GM21528 (cell line): ENCODE data around the gene KRTAP10-2.
"Not testable (repeated sequence)": the region's sequence is repeated elsewhere in the genome, so short reads cannot be mapped to it uniquely, and the experiment has no call there.

Experiments used
- ATAC-seq: cut with Tn5 transposase; IDR thresholded peaks from one replicate; pipeline ENCODE4 v1.9.1; 2021; ENCODE audit warnings: mild to moderate bottlenecking, moderate library complexity; ENCODE audit not compliant: unreplicated experiment, low FRiP score

The KRTAP10-2 gene

DNA sequence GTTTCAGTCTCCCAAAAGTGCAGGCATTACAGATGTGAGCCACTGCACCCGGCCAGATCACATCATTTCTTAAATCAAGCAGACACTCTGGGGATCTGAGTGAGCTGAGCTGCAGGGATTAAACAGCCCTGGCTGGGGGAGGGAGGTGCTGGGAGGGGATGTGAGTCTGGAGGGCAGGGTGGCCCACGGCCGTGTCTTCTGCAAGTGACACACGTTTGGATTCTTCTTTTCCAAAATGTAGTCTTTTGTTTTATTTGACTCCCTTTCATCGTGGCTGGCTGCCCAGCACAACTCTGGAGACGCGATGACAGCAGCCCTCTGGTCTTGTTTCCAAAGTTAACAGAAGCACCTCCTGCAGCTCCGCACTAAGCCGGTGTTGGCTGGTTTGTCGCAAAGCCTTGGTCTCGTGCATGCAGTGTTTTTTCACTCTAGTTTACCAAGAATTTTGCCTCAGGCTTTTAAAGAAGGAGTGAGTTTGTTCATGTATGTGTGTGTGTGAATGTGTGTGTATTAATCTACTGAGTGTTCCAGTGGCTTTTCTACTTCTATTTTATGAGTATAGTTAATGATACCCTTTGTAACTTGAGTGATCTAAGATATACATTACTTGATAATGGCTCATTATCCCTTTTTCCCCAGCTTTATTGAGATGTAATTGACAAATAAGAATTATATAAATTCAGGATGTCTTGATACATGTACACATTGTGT lies 31.9 kb upstream of the KRTAP10-2 start:
- ATAC-seq: no peak

DNA sequence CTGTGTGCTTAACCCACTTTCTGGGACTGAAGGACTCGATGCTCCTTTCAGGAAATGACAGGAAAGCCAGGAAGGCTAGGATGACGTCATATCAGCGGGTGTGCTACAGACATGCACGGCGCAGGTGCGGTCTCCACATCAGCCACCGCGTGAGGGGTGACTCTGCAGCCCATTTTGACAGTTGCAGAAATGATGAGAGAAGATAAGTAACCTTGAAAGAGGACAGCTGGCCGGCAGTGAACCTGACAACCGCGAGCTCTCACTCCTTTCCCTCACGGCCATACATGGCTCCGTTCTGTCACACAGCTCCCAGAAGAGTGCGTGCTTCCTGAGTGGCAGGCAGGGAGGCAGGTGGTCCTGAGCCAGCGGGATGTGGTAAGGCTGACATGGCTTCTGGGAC lies 30.8 kb upstream of the KRTAP10-2 start:
- no peak for ATAC-seq

DNA sequence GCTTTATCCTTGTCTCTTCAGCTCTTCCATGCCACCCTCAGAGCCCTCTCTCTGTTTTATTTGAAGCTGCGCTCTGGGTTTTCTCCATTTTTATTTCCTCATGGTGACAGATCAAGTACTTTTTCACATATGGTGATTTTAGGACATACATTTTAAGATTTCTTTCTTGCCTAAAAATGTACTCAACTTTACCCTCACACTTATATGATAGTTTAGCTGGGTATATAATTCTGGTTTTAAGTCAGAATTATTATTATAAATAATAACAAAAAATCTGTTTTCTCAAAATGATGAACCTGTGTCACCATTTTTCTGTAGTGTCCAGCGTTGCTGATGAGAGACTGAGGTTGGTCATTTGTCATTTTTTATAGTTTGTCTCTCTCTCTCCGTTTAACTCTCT lies 29.9 kb upstream of the KRTAP10-2 start:
- ATAC-seq: no peak

DNA sequence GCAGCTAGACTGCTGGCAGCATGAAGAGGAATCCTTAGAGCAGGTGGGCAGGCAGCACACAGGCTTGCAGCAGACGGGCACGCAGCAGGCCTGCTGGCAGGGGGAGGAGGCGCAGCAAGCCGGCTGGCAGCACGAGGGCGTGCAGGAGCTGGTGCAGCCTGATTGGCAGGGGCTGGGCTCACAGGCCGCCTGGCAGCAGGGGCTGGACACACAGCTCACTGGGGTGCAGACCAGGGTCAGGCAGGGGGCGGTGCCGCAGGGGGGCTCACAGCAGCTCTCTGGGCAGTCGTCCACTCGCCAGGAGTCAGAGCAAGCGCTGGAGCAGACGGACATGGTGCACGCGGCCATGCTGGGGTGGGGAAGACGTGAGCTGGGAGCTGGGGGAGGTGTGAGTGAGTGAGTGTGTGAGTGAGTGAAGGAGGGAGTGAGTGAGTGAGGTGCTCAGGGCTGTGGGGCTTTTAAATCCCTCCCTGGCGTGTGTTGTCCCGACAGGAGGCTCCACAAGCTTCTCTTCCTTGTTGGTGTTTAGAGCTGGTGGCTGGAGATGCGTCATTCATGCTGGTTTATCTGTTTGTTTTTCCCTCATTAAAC lies 29.0 kb upstream of the KRTAP10-2 start, which contains the start of gene KRTAP10-5:
KRTAP10-5 (minus strand) TSS at position 374 of the 591 bp plus-strand sequence; CDS start at position 348, 26 bp downstream.
- ATAC-seq: not testable (repeated sequence)

DNA sequence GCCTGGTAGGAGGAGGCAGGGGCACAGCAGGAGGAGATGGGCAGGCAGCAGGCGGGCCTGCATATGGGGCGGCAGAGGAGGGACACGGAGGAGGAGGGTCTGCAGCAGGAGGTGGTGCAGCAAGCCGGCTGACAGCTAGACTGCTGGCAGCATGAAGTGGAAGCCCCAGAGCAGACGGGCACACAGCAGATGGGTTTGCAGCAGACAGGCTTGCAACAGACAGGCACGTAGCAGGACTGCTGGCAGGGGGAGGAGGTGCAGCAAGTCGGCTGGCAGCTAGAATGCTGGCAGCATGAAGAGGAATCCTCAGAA lies 28.5 kb upstream of the KRTAP10-2 start:
- ATAC-seq: no peak

DNA sequence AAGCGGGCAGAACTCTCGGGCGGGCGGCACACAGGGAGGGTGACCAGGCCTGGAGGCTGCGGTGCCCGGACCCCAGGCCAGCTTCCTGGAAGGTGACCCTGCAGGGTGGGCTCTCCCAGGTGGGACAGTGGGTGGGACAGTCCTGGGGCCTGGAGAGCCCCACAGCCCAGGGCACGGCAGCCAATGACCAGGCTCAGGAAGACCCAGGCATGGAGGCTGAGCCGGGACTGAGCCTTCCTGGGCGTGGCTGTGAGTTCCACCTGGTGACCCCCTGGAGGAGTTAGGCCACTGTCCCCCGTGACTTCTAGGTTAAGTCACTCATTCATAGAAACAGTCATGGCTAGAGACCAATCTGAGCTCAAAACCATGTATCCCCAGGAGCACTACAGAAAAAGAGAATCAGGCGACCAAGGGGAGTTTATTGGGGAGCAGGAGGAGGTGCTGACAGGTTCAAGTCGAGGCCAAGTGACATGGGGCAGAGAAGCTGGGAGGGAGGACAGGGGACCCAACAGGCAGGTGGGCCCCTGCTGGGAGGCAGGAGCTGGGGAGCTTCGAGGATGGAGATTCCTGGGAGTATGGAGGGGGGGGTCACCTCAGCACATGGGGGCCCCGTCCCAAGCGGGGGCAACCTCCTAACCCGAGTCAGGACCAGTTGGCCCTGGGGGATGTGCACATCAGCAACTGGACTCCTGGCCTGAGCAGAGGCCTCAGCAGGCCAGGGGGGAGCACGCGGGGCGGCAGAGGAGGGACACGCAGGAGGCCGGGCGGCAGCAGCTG lies 27.9 kb upstream of the KRTAP10-2 start:
- no peak for ATAC-seq

DNA sequence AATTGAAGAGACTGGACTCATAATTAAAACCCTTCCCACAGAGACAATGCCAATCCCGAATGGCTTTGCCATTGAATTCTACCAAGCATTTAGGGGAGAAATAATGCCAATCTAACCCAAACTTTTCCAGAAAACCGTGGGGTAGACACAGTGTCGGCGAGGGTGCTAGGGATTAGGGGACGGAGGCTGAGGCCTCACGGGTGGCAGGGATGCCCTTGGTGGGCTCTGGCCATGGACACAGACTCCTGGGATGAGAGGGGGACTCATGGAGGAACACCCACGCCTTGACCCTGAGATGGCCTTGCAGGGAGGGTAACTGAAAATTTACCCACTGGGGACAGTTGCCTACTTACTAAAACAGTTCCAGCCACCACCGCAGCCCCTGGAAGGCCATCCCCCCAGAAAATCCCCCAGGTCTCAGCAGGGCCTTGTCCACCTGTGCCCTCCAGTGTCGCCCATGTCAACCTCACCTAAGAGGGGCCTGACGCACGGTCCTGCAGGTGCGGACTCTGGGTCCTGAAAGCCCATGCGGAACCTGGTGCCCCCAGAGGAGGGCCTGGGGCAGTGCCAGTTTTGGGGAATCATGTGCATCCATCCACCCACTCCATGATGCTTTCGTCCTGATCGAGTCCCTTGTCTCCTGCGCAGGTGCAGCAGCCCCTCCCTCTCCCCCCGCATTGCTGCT lies 27.2 kb upstream of the KRTAP10-2 start:
- no peak for ATAC-seq

DNA sequence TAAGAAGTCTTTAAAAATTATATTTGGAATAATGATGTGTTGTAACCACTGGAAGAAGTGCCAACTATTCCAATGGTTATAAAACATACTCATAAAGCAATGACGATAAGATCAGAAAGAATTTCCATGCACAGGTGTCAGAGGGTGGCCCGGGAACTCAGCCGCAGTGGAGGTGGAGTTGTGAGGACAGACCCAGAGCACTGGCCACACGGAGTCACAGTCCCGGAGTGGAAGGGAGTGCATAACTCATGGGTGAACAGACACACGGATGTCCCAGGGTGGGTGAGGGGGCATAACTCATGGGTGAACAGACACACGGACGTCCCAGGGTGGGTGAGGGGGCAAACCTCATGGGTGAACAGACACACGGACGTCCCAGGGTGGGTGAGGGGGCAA lies 24.7 kb upstream of the KRTAP10-2 start:
- no peak for ATAC-seq

DNA sequence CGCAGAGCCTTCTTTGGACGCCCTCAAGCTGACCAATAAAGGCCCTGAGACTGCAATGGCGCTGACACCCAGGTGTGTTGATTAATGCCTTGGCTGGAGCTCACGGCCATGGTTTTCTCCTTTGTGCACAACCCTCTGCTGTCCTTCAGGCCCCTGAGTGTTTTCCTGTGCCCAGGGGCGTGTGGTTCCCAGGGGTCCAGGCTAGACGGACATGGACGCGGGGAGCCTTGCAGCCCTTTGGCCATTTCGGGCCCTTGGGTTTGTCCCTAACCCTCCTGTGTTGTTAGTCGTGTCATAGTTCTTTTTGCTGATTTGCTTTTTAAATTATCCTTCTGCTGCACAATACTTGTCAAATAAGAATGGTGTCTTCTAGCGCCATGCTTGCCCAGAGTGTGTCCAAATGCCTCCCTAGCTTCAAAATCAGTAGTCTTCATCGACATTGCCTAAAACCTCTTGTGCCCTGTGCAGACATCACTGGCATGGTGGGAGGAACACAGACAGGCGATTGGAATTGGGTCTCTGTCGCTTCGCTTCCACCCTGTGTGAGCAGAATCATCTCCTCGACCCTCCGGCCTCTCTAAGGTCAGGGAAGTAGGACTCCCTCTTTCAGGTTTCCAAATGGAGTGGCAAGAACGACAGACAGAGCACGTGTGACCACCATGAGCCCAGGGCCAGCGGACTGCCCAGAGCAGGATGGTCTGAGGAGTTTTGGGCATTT lies 24.2 kb upstream of the KRTAP10-2 start:
- ATAC-seq: no peak

DNA sequence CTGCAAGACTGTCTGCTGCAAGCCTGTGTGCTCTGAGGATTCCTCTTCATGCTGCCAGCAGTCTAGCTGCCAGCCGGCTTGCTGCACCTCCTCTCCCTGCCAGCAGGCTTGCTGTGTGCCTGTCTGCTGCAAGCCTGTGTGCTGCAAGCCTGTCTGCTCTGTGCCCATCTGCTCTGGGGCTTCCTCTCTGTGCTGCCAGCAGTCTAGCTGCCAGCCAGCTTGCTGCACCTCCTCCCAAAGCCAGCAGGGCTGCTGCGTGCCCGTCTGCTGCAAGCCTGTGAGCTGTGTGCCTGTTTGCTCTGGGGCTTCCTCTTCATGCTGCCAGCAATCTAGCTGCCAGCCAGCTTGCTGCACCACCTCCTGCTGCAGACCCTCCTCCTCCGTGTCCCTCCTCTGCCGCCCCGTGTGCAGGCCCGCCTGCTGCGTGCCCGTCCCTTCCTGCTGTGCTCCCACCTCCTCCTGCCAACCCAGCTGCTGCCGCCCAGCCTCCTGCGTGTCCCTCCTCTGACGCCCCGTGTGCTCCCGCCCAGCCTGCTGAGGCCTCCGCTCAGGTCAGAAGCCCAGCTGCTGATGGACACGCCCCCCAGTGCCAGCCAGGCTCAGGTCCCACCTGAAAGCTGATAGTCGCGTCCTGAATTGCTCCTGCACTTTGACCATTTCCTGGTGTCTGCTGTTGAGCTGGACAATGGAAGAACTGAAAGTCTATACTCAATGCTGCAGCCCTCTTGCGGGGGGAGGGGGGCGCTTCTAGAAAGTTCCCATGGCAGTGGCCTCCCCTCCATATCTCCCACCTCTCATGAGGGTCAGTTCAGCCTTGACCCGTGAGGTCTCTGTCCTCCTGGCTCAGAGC lies 23.4 kb upstream of the KRTAP10-2 start:
- no peak for ATAC-seq

DNA sequence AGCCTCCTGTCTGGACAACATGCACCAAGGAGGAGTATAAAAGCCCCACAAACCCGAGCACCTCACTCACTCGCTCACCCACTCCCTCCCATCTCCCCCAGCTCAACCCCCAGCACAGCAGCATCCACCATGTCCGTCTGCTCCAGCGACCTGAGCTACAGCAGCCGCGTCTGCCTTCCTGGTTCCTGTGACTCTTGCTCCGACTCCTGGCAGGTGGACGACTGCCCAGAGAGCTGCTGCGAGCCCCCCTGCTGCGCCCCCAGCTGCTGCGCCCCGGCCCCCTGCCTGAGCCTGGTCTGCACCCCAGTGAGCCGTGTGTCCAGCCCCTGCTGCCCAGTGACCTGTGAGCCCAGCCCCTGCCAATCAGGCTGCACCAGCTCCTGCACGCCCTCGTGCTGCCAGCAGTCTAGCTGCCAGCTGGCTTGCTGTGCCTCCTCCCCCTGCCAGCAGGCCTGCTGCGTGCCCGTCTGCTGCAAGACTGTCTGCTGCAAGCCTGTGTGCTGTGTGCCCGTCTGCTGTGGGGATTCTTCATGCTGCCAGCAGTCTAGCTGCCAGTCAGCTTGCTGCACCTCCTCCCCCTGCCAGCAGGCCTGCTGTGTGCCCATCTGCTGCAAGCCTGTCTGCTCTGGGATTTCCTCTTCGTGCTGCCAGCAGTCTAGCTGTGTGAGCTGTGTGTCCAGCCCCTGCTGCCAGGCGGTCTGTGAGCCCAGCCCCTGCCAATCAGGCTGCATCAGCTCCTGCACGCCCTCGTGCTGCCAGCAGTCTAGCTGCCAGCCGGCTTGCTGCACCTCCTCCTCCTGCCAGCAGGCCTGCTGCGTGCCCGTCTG lies 22.5 kb upstream of the KRTAP10-2 start, which contains the start of gene KRTAP10-4:
KRTAP10-4 (plus strand) TSS at position 100 of the 827 bp plus-strand sequence; CDS start at position 130, 30 bp downstream.
- not testable (repeated sequence) for ATAC-seq

DNA sequence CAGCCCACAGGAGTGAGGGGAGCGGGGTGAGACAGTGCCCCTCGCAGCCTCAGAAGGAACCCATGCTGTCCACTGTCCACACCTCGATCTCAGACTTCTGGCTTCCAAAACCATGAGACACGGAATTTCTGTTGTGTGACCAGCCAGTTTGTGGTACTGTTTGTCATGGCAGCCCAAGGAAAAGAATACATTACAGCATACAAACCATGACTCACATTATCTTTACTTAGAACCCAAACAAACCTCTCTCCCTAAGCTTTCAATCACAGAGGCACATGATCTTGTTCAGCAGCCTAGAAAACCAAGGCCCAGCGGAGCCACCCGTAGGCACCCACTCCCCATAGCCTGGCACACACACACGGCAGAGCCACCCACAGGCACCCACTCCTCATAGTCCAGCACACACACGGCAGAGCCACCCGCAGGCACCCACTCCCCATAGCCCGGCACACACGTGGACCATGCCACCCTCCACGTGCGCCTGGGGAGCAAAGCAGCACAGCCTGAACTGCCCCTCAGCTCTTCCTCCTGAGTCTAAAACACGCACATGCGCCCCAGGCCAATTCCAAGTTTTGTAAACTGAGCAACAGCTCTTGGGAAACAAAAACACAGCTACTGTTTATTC lies 21.8 kb upstream of the KRTAP10-2 start:
- no peak for ATAC-seq

DNA sequence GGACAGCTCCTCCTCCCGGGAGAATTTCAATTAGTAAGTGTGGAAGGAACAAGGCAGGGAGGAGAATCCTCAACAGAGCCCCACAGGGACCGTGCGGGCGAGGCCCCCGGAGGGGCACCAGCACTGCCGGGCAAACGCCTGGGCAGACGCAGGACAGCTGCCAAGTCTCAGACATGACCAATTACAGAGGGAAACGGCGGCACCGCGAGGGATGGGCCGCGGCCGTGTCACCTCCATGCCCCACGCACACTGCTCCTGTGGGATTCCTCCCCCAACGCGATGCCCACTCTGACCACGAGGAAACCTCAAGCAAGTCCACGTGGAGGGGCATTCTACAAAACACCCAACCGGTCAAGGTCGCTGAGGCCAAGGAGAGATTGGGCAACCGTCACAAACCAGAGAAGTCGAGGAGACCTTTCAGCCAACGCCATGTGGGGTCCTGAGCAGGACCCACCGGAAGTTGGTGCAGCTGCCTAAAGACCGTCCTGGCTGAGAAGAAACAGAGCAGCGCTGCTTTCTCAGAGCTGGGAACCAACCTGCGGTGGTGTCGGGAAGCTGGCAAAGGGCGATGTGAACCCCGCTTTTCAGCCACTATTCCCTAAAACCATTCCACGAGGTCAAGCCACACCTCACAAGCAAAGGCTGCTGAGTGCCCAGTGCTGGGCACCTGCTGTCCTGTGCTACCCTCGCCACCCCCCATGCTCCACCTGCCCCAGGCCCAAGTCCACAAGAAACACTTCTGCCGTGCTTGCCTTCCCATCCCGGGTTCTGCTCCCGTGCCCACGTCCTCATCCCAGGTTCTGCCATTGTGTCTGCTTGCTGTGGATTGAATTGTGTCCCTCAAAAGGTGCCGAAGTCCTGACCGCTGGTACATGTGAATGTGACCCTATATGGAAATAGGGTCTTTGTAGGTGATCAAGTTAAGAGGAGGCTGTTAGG lies 20.8 kb upstream of the KRTAP10-2 start:
- ATAC-seq: no peak

DNA sequence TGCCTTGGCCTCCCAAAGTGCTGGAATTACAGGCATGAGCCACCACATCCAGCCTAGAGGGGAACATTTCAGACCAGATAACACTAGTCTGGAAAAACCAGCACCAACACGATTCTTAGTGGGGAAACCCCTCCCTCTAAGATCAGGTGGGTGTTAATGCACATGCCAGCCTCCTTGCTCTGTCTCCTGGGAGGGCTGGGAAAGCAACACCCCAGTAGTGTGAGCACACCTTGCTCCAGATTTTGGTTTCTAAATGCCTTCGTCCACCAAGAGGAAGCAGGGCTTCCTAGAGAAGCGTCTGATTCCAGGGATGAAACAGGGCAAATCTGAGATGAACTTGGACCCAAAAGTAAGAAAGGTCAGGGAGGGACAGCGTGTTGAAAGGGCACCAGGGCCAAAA lies 20.0 kb upstream of the KRTAP10-2 start:
- no peak for ATAC-seq

DNA sequence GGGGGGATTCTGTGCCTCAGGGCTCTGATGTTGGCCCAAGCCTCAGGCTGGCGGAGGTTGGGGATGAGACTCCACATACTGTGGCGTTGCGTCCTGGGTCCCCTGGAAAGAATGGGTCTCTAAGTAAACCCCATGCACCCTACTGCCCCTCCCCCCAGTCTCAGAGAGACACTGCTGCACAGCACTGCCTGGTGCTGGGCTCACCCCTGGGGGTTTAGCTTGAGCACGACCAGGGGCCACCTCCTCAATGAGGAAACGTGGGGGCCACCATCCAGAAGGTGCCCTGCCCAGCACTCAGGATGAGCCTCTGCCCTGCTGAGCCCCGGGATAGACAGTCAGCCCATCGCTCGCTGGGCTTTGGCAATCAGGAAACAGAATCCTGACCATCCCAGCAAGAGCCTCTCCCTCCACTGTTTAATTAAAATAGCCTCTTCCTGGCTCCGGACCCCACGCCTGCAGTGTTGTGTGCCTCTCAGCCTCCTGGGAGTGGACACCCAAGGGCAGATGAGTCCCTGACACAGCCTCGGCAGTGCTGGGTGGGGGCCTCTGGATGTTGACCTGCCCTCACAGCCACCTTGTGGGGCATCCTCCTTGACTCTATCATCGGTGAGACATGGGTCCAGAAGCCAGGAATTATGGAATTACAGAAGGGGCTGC lies 18.7 kb upstream of the KRTAP10-2 start:
- no peak for ATAC-seq

DNA sequence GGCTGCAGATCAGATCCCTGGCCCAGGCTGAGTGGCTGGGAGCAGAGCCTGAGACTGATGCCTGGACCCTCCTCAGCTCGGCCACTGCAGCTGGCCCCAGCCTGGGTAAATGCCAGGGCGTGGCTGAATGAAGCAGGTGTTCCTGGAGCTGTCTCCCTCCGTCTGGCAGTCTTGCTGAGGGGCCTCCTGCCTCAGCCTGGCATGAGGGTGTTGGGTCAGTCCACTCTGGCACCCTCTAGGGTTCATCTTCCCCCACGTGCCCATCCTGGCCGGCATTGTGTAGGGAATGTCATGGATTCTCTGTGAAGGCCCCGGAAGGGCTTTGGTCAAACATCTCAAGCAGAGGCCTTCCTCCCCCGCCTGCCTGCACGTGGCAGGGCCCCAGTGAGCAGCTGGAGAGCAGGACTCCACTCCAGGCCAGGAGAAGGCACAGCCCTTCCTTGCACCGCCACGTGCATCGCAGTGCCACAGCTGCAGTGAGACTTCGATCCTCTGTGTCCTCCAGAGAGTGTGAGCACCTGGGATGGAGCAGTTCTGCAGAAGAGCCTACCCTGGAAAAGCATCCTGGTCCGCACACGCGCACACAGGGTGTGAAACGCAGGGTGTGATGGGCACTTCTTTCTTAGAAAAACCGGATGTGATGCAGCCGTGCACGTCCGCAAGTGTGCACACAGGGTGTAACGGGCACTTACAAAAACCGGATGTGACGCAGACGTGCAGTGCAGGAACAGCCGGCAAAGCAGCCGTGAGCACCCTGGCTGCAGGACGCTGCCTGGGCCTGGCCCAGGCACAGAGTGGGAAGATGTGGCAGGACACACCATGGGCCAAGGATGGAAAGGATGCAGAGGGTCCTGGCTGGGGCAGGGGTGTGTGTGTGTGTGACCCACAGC lies 17.6 kb upstream of the KRTAP10-2 start:
- ATAC-seq: no peak
